Activated naive CD4-positive, alpha-beta T cell treated with anti-CD3 and anti-CD28 coated beads for 36 hours (primary cell): ENCODE results near the gene PRICKLE1. TPM values are rescaled to one million over a fixed set of nuclear protein-coding genes. Genes with fewer than 3 reads are reported as not detected.
A peak's percentile ranks its signal among the peaks of the same experiment; 100 is the strongest.

Experiments
- CTCF ChIA-PET: fragments of 350-600 bp; sonication (Branson Sonifier 250); formaldehyde crosslinking; loops from one replicate; lab custom pipeline; 2021; ENCODE audit warnings: antibody characterized with exemption; lab: Charles Lee
- DNase-seq: peaks from one replicate; pipeline ENCODE4 v3.0.0-alpha.2; 2020
- H3K27ac Mint-ChIP-seq: one replicate; pipeline ENCODE4 v1.8.0; 2021; ENCODE audit warnings: mild to moderate bottlenecking, mixed read lengths
- H3K27me3 Mint-ChIP-seq: one replicate; pipeline ENCODE4 v1.8.0; 2021; ENCODE audit warnings: low read depth, mixed read lengths
- H3K36me3 Mint-ChIP-seq: one replicate; pipeline ENCODE4 v1.8.0; 2021; ENCODE audit warnings: low read depth, mixed read lengths
- H3K4me1 Mint-ChIP-seq: one replicate; pipeline ENCODE4 v1.8.0; 2021; ENCODE audit warnings: low read depth, mixed read lengths
- H3K4me3 Mint-ChIP-seq: one replicate; pipeline ENCODE4 v1.8.0; 2021; ENCODE audit warnings: mild to moderate bottlenecking, moderate library complexity, mixed read lengths
- H3K9me3 Mint-ChIP-seq: one replicate; pipeline ENCODE4 v1.8.0; 2021; ENCODE audit warnings: mixed read lengths
- intact Hi-C: fragments of 100-400 bp; cut with micrococcal nuclease; formaldehyde crosslinking; loops from one replicate; pipeline ENCODE4 v1.15.1; 2023
- total RNA-seq, 2 experiments: library from RNA; stranded (reverse); gene quantifications; one replicate each; pipeline ENCODE4 v1.2.3, GENCODE V29; 2021

The PRICKLE1 gene
- total RNA-seq, 2 experiments from 2014 or later, result not detected

GRCh38 chr12:42502682-42503081 lies 86.9 kb downstream of the PRICKLE1 start:
- CTCF ChIA-PET, result no interaction called here
- Mint-ChIP-seq H3K27me3 (peaks cover 5% of the 10 kb centered on the region), H3K4me3 (no peak overlapping the region), H3K27ac (no peak overlapping the region), H3K9me3 (no peaks in the 10 kb centered on the region), H3K4me1 (peaks cover 2% of the 10 kb centered on the region), H3K36me3 (no peaks in the 10 kb centered on the region)
- intact Hi-C loops, result no loop called here
- DNase-seq, result no peak

GRCh38 chr12:42498549-42499247 lies 90.8 kb downstream of the PRICKLE1 start:
- no peak overlapping the region for H3K4me3 Mint-ChIP-seq

GRCh38 chr12:42496886-42497285 lies 92.7 kb downstream of the PRICKLE1 start:
- no peak for DNase-seq

More at GRCh38 chr12:42498549-42499247, 90.8 kb downstream of the PRICKLE1 start:
- Mint-ChIP-seq H3K4me1 (peaks cover 2% of the 10 kb centered on the region), H3K27ac (no peak overlapping the region), H3K36me3 (no peaks in the 10 kb centered on the region), H3K9me3 (no peaks in the 10 kb centered on the region), H3K27me3 (peaks cover 2% of the 10 kb centered on the region)
- DNase-seq, result no peak
- intact Hi-C loops, result no loop called here
- CTCF ChIA-PET, result interaction anchor here (0.6 to 0.7 kb wide), 2 partner anchors 70 to 131 kb away, joined by 3 to 4 read pairs; no protein-coding TSS in a partner anchor

GRCh38 chr12:42495244-42495643 lies 94.3 kb downstream of the PRICKLE1 start:
- intact Hi-C loops, result no loop called here
- Mint-ChIP-seq H3K9me3 (no peaks in the 10 kb centered on the region), H3K27me3 (peaks cover 3% of the 10 kb centered on the region), H3K36me3 (no peaks in the 10 kb centered on the region), H3K4me3 (no peak overlapping the region), H3K4me1 (peaks cover 2% of the 10 kb centered on the region), H3K27ac (no peak overlapping the region)
- CTCF ChIA-PET, result interaction anchor here (0.6 kb wide), 1 partner anchor 949 kb away, joined by 3 read pairs; no protein-coding TSS in a partner anchor
- no peak for DNase-seq

More at GRCh38 chr12:42496886-42497285, 92.7 kb downstream of the PRICKLE1 start:
- CTCF ChIA-PET, result interaction anchor here (1.0 kb wide), 1 partner anchor 9 kb away, joined by 3 read pairs; no protein-coding TSS in a partner anchor
- Mint-ChIP-seq H3K9me3 (no peaks in the 10 kb centered on the region), H3K27me3 (peaks cover 2% of the 10 kb centered on the region), H3K36me3 (no peaks in the 10 kb centered on the region), H3K27ac (no peak overlapping the region), H3K4me1 (peaks cover 2% of the 10 kb centered on the region), H3K4me3 (no peak overlapping the region)
- intact Hi-C loops, result no loop called here

- H3K27ac Mint-ChIP-seq, result no peak overlapping the region
- peaks cover 19% of the 10 kb centered on the region for H3K27me3 Mint-ChIP-seq
- H3K4me1 Mint-ChIP-seq, result no peaks in the 10 kb centered on the region
- no peak for DNase-seq
- CTCF ChIA-PET, result no interaction called here
- H3K4me3 Mint-ChIP-seq, result no peak overlapping the region
- intact Hi-C loops, result no loop called here
- H3K36me3 Mint-ChIP-seq, result no peaks in the 10 kb centered on the region
- H3K9me3 Mint-ChIP-seq, result no peaks in the 10 kb centered on the region
These were observed 97.3 kb downstream of the PRICKLE1 start for GRCh38 chr12:42492267-42492666.

GRCh38 chr12:42490261-42490842 lies 99.2 kb downstream of the PRICKLE1 start:
- Mint-ChIP-seq H3K4me1 (no peaks in the 10 kb centered on the region), H3K9me3 (no peaks in the 10 kb centered on the region), H3K36me3 (no peaks in the 10 kb centered on the region), H3K4me3 (no peak overlapping the region), H3K27me3 (peaks cover 29% of the 10 kb centered on the region), H3K27ac (no peak overlapping the region)
- intact Hi-C loops, result no loop called here
- no peak for DNase-seq
- CTCF ChIA-PET, result interaction anchor here (0.6 to 0.7 kb wide), 4 partner anchors 23 to 1239 kb away, joined by 3 to 4 read pairs (median 3); no protein-coding TSS in a partner anchor

GRCh38 chr12:42486407-42486806 lies 103.1 kb downstream of the PRICKLE1 start:
- CTCF ChIA-PET, result no interaction called here
- intact Hi-C loops, result no loop called here

GRCh38 chr12:42485823-42486222 lies 103.7 kb downstream of the PRICKLE1 start:
- intact Hi-C loops, result no loop called here
- CTCF ChIA-PET, result interaction anchor here (4.5 kb wide), 1 partner anchor 83 kb away, joined by 33 read pairs; no protein-coding TSS in a partner anchor

More at GRCh38 chr12:42486407-42486806, 103.1 kb downstream of the PRICKLE1 start:
- no peak for DNase-seq
- H3K4me1 Mint-ChIP-seq, result peaks cover 7% of the 10 kb centered on the region
- H3K4me3 Mint-ChIP-seq, result no peak overlapping the region
- H3K27ac Mint-ChIP-seq, result no peak overlapping the region
- H3K9me3 Mint-ChIP-seq, result no peaks in the 10 kb centered on the region
- H3K36me3 Mint-ChIP-seq, result peaks cover 2% of the 10 kb centered on the region
- H3K27me3 Mint-ChIP-seq, result peaks cover 57% of the 10 kb centered on the region

GRCh38 chr12:42484996-42485395 lies 104.5 kb downstream of the PRICKLE1 start:
- DNase-seq, result no peak
- H3K4me1 Mint-ChIP-seq, result peaks cover 7% of the 10 kb centered on the region
- H3K27ac Mint-ChIP-seq, result no peak overlapping the region
- CTCF ChIA-PET, result interaction anchor here (0.6 to 4.5 kb wide), 2 partner anchors 84 to 99 kb away, joined by 3 to 33 read pairs; no protein-coding TSS in a partner anchor
- no peaks in the 10 kb centered on the region for H3K9me3 Mint-ChIP-seq
- no peak overlapping the region for H3K4me3 Mint-ChIP-seq
- H3K36me3 Mint-ChIP-seq, result peaks cover 2% of the 10 kb centered on the region
- intact Hi-C loops, result loop anchor here (5.0 kb wide), 3 partner anchors 358 to 797 kb away; no protein-coding TSS in a partner anchor
- H3K27me3 Mint-ChIP-seq, result peaks cover 63% of the 10 kb centered on the region

More at GRCh38 chr12:42485823-42486222, 103.7 kb downstream of the PRICKLE1 start:
- Mint-ChIP-seq H3K9me3 (no peaks in the 10 kb centered on the region), H3K36me3 (peaks cover 2% of the 10 kb centered on the region), H3K27me3 (peaks cover 61% of the 10 kb centered on the region), H3K27ac (no peak overlapping the region), H3K4me1 (peaks cover 7% of the 10 kb centered on the region), H3K4me3 (no peak overlapping the region)
- no peak for DNase-seq

- DNase-seq, result peak; percentile 13
- H3K36me3 Mint-ChIP-seq, result peaks cover 2% of the 10 kb centered on the region
- H3K4me3 Mint-ChIP-seq, result peak overlapping the region; percentile 82
- H3K27ac Mint-ChIP-seq, result no peak overlapping the region
- peaks cover 66% of the 10 kb centered on the region for H3K27me3 Mint-ChIP-seq
- intact Hi-C loops, result loop anchor here (2.0 to 5.0 kb wide), 7 partner anchors 356 to 1399 kb away; no protein-coding TSS in a partner anchor
- H3K9me3 Mint-ChIP-seq, result no peaks in the 10 kb centered on the region
- CTCF ChIA-PET, result interaction anchor here (0.9 to 4.5 kb wide), 4 partner anchors 10 to 85 kb away, joined by 3 to 33 read pairs (median 6); no protein-coding TSS in a partner anchor
- peaks cover 7% of the 10 kb centered on the region for H3K4me1 Mint-ChIP-seq
These were observed 106.1 kb downstream of the PRICKLE1 start for GRCh38 chr12:42483521-42483790.

- no peak overlapping the region for H3K27ac Mint-ChIP-seq
- CTCF ChIA-PET, result interaction anchor here (0.6 to 4.5 kb wide), 5 partner anchors 9 to 86 kb away, joined by 3 to 33 read pairs (median 4); no protein-coding TSS in a partner anchor
- intact Hi-C loops, result loop anchor here (1.0 to 5.0 kb wide), 8 partner anchors 86 to 1400 kb away; no protein-coding TSS in a partner anchor
- DNase-seq, result peak; percentile 52
- H3K9me3 Mint-ChIP-seq, result no peaks in the 10 kb centered on the region
- peaks cover 67% of the 10 kb centered on the region for H3K27me3 Mint-ChIP-seq
- peaks cover 2% of the 10 kb centered on the region for H3K36me3 Mint-ChIP-seq
- peak overlapping the region; percentile 71 for H3K4me3 Mint-ChIP-seq
- peaks cover 7% of the 10 kb centered on the region for H3K4me1 Mint-ChIP-seq
These were observed 106.6 kb downstream of the PRICKLE1 start for GRCh38 chr12:42482748-42483520.
